Fibroblast of skin of back (primary cell): Measurements from ENCODE around the gene PRKCH. TPM values are rescaled to one million over a fixed set of nuclear protein-coding genes. Genes with fewer than 3 reads are reported as not detected.

Experiments
- DNase-seq: peaks from one replicate; pipeline ENCODE4 v3.0.0-alpha.2; 2013
- polyA plus RNA-seq, 2 experiments: library from polyadenylated mRNA; unstranded; fragments of 120-200 nt; gene quantifications; one replicate each; pipeline ENCODE4 v1.2.1, GENCODE V29; 2013; ENCODE audit not compliant: insufficient read length in 2 of 2

PRKCH gene
- polyA plus RNA-seq (2013, experiment 1 of 2; ENCODE audit: insufficient read length): 1.8 TPM
- 1.7 TPM for polyA plus RNA-seq (2013, experiment 2 of 2; ENCODE audit: insufficient read length)

- DNase-seq: peak; percentile 43
Measured at GRCh38 chr14:61321385-61322010, at the start of gene PRKCH. PRKCH (plus strand) TSS chr14:61321579; CDS start chr14:61322102, 523 bp downstream.

- no peak for DNase-seq
Measured at GRCh38 chr14:61277232-61277631, 44.1 kb upstream of the PRKCH start.

- DNase-seq: no peak
Measured at GRCh38 chr14:61277784-61278183, 43.6 kb upstream of the PRKCH start.

GRCh38 chr14:61279082-61279481, 42.3 kb upstream of the PRKCH start:
- no peak for DNase-seq

- DNase-seq: no peak
Measured at GRCh38 chr14:61280092-61280525, 41.3 kb upstream of the PRKCH start.

GRCh38 chr14:61280526-61281185, 40.7 kb upstream of the PRKCH start:
- peak; percentile 61 for DNase-seq

- no peak for DNase-seq
Measured at GRCh38 chr14:61281186-61281947, 40.0 kb upstream of the PRKCH start, which contains the start of gene TMEM30B. TMEM30B (minus strand) TSS chr14:61281338; CDS start chr14:61281147, 191 bp downstream.

- peak; percentile 39 for DNase-seq
Measured at GRCh38 chr14:61281948-61282275, 39.5 kb upstream of the PRKCH start.

- no peak for DNase-seq
Measured at GRCh38 chr14:61282746-61283145, 38.6 kb upstream of the PRKCH start.

- no peak for DNase-seq
Measured at GRCh38 chr14:61284001-61284400, 37.4 kb upstream of the PRKCH start.

GRCh38 chr14:61285364-61285763, 36.0 kb upstream of the PRKCH start:
- DNase-seq: no peak

GRCh38 chr14:61287196-61287595, 34.2 kb upstream of the PRKCH start:
- no peak for DNase-seq

- no peak for DNase-seq
Measured at GRCh38 chr14:61288228-61288627, 33.2 kb upstream of the PRKCH start.

- no peak for DNase-seq
Measured at GRCh38 chr14:61288720-61289119, 32.7 kb upstream of the PRKCH start.

GRCh38 chr14:61290701-61291100, 30.7 kb upstream of the PRKCH start:
- no peak for DNase-seq

GRCh38 chr14:61296151-61296550, 25.2 kb upstream of the PRKCH start:
- DNase-seq: no peak

GRCh38 chr14:61296719-61297502, 24.5 kb upstream of the PRKCH start:
- peak; percentile 51 for DNase-seq

- DNase-seq: no peak
Measured at GRCh38 chr14:61297581-61297980, 23.8 kb upstream of the PRKCH start.

GRCh38 chr14:61298824-61299223, 22.6 kb upstream of the PRKCH start:
- DNase-seq: no peak

GRCh38 chr14:61300209-61300608, 21.2 kb upstream of the PRKCH start:
- no peak for DNase-seq

GRCh38 chr14:61300754-61301153, 20.6 kb upstream of the PRKCH start:
- DNase-seq: no peak

- no peak for DNase-seq
Measured at GRCh38 chr14:61304688-61305087, 16.7 kb upstream of the PRKCH start.

GRCh38 chr14:61308198-61308597, 13.2 kb upstream of the PRKCH start:
- DNase-seq: no peak
